Measurements from ENCODE around the gene UPP1.
"Not testable (repeated sequence)": the region's sequence is repeated elsewhere in the genome, so short reads cannot be mapped to it uniquely, and the experiment has no call there.

UPP1 gene

GRCh38 chr7:48140001-48140681 lies 51.1 kb downstream of the UPP1 start:
- TF ChIP-seq MYC (IDR thresholded peaks at IDR 0.05; ENCODE audit: low read depth, low read length) (no peak), POLR2A (IDR thresholded peaks at IDR 0.05; ENCODE audit: extremely low read depth, insufficient read length) (no peak), CTCF (IDR thresholded peaks at IDR 0.05; ENCODE audit: low read depth, low read length) (no peak)
- TF ChIP-seq, protein P1, sequence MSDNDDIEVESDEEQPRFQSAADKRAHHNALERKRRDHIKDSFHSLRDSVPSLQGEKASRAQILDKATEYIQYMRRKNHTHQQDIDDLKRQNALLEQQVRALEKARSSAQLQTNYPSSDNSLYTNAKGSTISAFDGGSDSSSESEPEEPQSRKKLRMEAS (IDR thresholded peaks at IDR 0.05; ENCODE audit: low read depth, low read length), result no peak
- no peak overlapping the region for H3K4me3 ChIP-seq (ENCODE audit: low read depth, low read length)
- no peak for DNase-seq (ENCODE audit: low read depth)

- H3K4me3 ChIP-seq (ENCODE audit: low read depth, low read length), result no peak overlapping the region
- DNase-seq (ENCODE audit: low read depth), result no peak
- TF ChIP-seq, protein P1 (IDR thresholded peaks at IDR 0.05; ENCODE audit: low read depth, low read length), result no peak
- no peak for TF ChIP-seq MYC (IDR thresholded peaks at IDR 0.05; ENCODE audit: low read depth, low read length)
- no peak for TF ChIP-seq POLR2A (IDR thresholded peaks at IDR 0.05; ENCODE audit: extremely low read depth, insufficient read length)
- TF ChIP-seq CTCF (IDR thresholded peaks at IDR 0.05; ENCODE audit: low read depth, low read length), result no peak
These were observed 52.5 kb downstream of the UPP1 start for GRCh38 chr7:48141521-48141920.

DNA sequence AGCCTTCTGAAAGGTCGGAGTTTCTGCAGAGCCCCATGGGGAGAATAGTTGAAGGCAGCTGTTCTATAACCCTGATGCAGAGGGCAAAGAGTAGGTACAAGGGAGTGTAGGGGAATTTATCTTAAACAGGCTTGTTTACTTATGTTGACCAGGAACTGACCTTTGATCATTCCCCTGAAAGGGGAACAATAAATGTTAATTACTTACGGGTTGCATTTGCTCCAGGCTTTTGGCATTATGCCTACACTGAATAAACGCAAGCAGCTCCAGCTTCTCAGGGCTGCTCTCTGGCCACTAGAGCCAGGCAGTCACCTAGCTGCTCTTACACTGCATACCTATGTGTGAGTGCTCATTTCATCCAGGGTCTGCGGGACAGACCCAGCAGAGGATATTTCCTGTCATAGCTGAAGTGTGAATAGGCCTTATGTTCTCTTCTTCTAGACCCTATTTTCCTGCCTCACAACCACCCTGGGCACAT lies 55.3 kb downstream of the UPP1 start:
- no peak overlapping the region for H3K4me3 ChIP-seq (ENCODE audit: low read depth, low read length)
- no peak for TF ChIP-seq MYC (IDR thresholded peaks at IDR 0.05; ENCODE audit: low read depth, low read length)
- no peak for TF ChIP-seq CTCF (IDR thresholded peaks at IDR 0.05; ENCODE audit: low read depth, low read length)
- TF ChIP-seq POLR2A (IDR thresholded peaks at IDR 0.05; ENCODE audit: extremely low read depth, insufficient read length), result no peak
- TF ChIP-seq, protein P1 (IDR thresholded peaks at IDR 0.05; ENCODE audit: low read depth, low read length), result no peak

GRCh38 chr7:48147078-48147591 lies 58.1 kb downstream of the UPP1 start:
- no peak overlapping the region for H3K4me3 ChIP-seq (ENCODE audit: low read depth, low read length)
- no peak for DNase-seq (ENCODE audit: low read depth)

More for the DNA sequence above, 55.3 kb downstream of the UPP1 start:
- DNase-seq (ENCODE audit: low read depth), result no peak

GRCh38 chr7:48147690-48148089 lies 58.6 kb downstream of the UPP1 start:
- H3K4me3 ChIP-seq (ENCODE audit: low read depth, low read length), result not testable (repeated sequence)

More at GRCh38 chr7:48147078-48147591, 58.1 kb downstream of the UPP1 start:
- TF ChIP-seq POLR2A (IDR thresholded peaks at IDR 0.05; ENCODE audit: extremely low read depth, insufficient read length) (no peak), MYC (IDR thresholded peaks at IDR 0.05; ENCODE audit: low read depth, low read length) (no peak), CTCF (IDR thresholded peaks at IDR 0.05; ENCODE audit: low read depth, low read length) (no peak)
- TF ChIP-seq, protein P1 (IDR thresholded peaks at IDR 0.05; ENCODE audit: low read depth, low read length), result no peak

DNA sequence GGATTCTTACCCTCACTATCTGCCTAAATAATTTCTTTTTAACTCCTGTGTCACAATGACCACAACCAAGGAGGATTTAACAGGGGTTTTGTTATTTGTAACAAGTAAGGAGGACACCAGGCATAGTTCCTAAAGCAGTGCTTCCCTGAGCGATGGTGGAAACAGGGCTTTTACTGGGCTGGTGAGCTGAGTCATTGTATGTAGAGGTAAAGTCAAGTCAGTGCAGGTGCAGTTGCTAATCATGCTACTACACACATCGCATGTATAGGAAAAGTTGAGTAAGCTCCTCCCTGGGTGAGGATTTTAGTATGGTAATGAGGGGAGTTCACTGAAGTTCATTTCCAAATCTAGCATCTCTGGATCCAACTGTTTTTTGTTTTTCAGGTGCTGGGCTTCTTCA lies 59.2 kb downstream of the UPP1 start:
- DNase-seq (ENCODE audit: low read depth), result no peak
- H3K4me3 ChIP-seq (ENCODE audit: low read depth, low read length), result no peak overlapping the region
- TF ChIP-seq, protein P1 (IDR thresholded peaks at IDR 0.05; ENCODE audit: low read depth, low read length), result no peak
- TF ChIP-seq MYC (IDR thresholded peaks at IDR 0.05; ENCODE audit: low read depth, low read length), result no peak
- TF ChIP-seq POLR2A (IDR thresholded peaks at IDR 0.05; ENCODE audit: extremely low read depth, insufficient read length), result no peak
- no peak for TF ChIP-seq CTCF (IDR thresholded peaks at IDR 0.05; ENCODE audit: low read depth, low read length)

More at GRCh38 chr7:48147690-48148089, 58.6 kb downstream of the UPP1 start:
- not testable (repeated sequence) for DNase-seq (ENCODE audit: low read depth)

Data from NB4 (cell line).